RKO (cell line): ENCODE measurements around the gene SCNM1.

Experiments
- DNase-seq: peaks from one replicate; pipeline ENCODE4 v3.0.0-alpha.2; 2016; ENCODE audit warnings: low spot score

Gene SCNM1

DNA sequence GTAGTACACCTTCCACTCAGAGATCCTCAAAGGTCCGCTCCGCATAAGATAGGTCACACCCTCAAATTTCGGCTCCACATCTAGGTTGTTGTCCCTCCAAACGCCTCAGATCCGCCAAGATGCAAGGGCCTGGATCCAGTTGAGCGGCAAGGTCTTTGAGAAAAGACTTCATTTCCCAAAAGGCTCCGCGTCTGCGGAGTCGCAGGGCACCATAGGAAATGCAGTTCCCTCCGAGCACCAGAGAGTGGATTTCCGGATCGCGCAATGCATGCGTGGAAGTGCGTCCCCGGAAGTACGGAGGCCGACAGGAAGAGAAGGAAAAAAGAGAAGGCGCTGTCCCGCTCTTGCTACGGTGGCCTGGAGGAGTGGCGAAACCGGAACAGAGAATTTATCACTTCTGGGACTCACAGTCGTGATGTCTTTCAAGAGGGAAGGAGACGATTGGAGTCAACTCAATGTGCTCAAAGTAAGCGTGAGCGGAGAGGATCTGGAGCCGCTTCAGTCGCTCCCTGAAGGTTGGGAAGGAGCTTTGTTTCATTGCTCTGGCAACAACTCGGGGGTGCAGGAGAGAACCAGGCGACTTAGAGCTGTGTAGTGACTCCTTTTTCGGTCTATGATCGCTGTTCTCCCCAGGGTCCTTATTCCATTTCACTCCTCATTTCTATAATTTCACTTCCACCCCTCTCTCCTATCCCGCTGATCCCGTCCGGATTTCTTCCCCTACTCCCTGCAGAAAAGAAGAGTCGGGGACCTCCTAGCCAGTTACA lies at the start of gene SCNM1, which contains the start of gene LYSMD1:
SCNM1 (plus strand) TSS at position 407 of the 767 bp plus-strand sequence; CDS start at position 416, 9 bp downstream.
LYSMD1 (minus strand) TSS at position 165 of the 767 bp plus-strand sequence. CDS start 644 bp downstream, outside the sequence.
- peak; percentile 99 for DNase-seq

DNA sequence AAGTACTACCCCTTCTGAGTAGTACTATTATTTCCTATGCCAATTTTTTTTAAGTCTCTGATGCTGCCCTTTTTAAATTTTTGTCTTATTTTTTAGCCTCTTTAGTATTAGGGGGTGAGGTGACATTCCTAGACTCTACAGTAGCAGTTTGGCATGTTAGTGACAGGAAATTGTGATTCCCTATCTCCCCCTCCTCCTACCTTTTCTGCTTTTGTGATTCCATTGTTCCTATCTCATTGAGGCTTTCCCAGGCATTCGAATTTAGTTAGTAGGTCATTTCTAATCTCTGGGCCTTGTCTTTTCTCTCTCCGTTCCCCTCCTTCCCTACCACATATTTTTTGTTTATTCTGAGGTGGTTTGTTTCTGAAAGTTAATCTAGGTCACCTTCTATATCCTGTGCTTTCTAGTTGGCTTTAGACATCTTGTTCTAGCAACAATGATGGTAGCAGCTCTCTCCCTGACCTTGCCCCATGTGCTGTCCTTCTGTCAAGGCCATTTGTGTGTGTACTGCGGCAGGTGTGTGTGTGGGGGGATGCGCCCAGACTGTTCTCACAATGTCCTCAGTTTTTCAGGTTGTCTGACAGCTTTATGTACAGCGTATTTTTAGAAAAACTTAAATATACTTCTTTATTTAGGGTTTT lies 41.1 kb upstream of the SCNM1 start:
- DNase-seq = no peak

- DNase-seq = no peak
Measured at GRCh38 chr1:151128800-151129199, 37.1 kb upstream of the SCNM1 start.

DNA sequence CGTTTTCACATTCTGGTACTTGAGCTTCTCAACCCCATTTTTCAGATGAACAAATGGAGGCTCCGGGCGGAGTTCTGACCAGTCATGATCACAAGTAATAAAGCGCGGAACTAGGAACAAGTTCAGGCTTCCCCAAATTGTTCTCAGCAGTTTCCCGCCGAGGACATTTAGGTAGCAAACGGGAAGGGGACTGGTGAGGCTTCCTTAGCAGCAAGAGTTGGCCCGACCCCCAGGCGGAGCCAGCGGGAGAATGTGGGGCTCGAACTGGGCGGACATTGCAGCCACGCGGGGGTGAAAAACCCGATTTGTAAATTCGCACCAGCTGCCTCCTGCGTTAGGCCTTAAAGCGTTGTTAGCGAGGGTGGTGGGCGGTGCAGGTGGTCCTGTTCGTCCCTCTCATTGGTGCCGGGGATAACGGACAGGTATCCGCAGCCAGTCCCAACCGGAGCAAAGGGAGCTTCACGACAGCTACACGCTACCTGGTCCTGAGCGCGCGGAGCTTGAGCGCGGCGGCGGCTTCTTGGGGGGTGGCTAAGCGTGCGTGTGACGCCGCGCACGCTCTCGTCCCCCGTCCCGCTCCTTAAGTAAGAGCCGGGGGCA lies 34.9 kb upstream of the SCNM1 start:
- DNase-seq = no peak

DNA sequence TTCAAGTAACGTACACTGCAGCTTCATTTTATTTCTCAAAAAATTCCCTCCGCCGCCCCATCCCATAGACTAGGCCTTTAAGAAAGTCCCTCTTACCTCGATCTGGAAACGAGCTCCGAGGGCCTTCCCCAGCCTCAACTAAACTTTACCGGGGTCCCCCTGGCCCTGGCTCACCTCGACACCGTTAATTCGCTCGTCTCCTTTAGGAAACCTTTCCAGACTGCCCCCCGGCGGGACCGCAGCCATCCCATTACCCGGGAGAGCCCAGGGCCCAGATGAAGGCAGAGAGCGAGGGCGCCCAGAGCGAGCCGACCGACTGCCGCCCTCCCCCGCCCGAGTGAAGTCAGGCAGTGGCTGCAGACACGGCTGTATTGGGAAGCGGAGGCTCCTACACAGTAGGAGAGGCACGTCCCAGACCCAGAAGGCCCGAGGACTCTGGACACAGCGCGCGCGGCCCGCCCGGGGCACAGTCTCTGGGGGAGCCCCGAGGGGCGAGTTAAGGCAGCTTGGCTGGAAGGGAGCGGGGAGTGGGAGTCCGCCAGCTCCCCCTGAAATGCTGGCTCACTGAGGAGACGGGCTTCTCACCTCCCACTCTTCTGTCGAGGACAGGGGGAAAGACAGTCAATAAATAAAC lies 34.1 kb upstream of the SCNM1 start:
- DNase-seq = no peak

GRCh38 chr1:151132335-151133017 lies 33.5 kb upstream of the SCNM1 start:
- DNase-seq = no peak

- DNase-seq = no peak
Measured at GRCh38 chr1:151133018-151133806, 32.7 kb upstream of the SCNM1 start.

- no peak for DNase-seq
Measured at GRCh38 chr1:151134396-151134795, 31.5 kb upstream of the SCNM1 start.

DNA sequence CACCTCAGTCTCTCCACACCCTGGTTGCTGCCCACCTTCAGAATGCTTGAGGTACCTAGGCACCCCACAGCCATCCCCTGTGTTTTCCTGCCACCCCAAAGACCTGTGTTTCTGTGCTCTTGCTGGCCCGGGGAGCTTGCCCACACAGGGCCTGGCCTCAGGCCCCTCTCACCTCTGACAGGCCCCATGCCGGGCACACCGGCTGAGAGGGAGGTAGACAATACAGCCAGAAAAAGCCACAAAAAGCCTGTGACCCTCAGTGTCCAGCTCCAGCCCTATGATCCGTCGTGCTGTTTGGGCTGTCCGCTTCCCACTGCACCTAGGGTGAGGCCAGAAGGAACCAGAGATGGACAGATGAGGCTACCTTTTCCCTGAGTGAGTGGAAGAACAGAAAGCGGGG lies 31.0 kb upstream of the SCNM1 start:
- no peak for DNase-seq

- DNase-seq = no peak
Measured at GRCh38 chr1:151135433-151136385, 30.2 kb upstream of the SCNM1 start.

GRCh38 chr1:151137789-151138188 lies 28.2 kb upstream of the SCNM1 start:
- DNase-seq = no peak

- no peak for DNase-seq
Measured at GRCh38 chr1:151142411-151143056, 23.4 kb upstream of the SCNM1 start.

GRCh38 chr1:151143057-151143435 lies 22.9 kb upstream of the SCNM1 start:
- DNase-seq = no peak

DNA sequence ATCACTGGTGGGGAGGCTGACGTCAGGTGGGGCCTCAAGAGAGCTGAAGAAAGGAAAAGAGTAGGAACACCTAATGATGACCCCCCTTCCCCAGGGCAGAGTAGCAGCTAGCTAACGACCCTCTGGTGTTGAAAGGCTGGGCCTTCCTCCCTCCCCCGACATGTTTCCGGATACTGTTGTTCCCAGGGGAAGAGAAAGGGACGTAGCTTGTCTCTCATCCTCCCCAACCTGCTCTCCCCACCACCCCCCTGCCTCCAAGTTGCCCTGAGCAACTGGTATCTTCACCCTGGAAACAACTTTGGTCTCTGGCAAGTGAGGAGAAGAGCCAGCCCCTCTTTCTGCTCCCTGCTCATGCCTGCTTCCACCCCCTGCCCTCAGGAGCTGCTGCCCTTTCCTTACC lies 22.0 kb upstream of the SCNM1 start:
- DNase-seq = no peak

DNA sequence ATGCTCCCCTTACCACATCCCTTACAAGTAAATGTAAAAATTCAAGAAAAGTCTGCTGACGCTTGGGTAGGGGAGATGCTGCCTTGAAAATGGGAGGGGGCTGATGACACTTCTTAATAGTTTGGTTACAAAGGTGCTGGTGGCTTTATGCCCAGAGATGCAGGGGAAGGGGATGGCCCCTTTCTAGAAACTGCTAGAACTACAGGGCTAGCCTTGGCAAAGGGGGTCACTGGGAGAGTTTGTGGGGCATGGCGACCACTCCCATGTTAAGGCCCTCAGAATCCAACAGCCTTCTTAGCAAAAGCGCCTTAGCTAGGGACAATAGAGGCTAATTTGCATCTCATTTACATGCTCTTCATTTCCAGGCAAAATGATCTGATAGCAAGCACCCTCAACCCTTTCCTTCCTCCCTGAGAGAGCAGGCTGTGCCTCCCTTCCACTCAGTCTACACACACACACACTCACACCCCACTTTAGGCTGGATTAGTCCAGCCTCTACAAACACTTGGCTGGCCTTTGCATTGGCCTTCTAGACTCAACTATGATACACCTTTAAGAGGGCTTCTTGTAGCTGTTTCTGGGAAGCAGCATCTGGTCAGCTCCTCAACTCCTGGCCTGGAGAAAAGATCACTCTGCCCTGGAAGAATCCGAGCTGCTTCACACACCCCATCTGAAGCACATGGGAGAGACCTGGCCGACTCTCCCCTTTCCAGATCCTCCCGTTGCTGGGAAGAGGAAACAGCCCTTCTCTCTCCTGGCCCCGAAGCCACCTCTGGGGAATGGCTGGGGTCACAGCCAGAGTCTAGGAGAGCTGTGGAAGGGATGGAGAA lies 21.3 kb upstream of the SCNM1 start:
- no peak for DNase-seq

DNA sequence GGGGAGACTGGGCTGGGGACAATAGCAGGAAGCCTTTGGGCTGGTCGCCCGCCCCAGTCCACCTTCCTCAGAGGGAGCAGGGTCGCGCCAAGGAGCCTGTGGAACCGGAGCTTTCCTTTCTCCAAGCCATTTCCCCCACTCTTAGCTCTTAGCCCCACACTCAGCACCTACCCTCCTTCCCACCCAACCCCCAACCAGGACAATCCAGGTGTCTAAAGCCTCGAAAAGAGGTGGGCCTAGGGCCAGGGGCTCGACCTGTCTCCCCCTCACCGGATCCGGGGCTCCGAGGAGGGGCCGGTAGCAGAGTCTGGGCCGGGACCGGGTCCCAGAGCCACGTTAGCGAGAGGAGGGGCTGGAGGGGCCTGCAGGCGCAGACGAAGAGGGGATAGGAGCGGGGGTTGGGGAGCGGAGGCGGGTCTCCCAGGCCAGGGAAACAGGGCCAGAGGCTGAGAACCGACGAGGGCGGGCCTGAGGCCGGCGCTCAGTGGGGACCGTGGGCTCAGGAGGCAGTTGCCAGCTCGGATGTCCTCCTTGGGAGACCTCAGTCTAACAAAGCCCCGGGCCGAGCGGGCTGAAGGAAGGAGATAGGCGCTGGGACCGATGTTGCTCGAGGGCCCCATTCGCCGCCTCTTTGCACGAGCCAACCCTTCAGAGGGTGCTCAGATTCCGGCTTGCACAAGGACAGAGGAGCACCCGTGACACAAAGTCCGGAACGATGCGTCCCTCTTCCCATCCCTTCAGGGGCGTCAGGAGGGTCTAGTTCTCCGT lies 20.5 kb upstream of the SCNM1 start:
- DNase-seq = no peak

DNA sequence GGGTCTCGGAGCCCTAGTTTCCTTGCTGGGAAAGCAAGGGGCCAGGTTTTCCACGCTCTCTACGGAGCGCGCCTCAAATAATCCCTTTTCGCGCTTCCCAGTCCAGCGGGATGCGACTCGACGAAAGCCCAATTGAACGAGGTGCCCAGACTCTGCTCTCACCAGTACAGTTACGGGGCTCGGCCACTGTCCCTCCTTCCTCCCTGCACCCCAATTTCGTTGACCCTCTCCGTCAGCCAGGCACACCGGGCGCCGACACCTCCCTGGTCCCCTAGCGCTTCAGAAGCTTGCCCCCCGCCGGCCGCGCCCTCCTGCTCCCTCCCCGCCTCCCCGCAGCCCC lies 19.9 kb upstream of the SCNM1 start:
- no peak for DNase-seq
